ENCODE measurements around the gene EVA1B.

Gene EVA1B

DNA sequence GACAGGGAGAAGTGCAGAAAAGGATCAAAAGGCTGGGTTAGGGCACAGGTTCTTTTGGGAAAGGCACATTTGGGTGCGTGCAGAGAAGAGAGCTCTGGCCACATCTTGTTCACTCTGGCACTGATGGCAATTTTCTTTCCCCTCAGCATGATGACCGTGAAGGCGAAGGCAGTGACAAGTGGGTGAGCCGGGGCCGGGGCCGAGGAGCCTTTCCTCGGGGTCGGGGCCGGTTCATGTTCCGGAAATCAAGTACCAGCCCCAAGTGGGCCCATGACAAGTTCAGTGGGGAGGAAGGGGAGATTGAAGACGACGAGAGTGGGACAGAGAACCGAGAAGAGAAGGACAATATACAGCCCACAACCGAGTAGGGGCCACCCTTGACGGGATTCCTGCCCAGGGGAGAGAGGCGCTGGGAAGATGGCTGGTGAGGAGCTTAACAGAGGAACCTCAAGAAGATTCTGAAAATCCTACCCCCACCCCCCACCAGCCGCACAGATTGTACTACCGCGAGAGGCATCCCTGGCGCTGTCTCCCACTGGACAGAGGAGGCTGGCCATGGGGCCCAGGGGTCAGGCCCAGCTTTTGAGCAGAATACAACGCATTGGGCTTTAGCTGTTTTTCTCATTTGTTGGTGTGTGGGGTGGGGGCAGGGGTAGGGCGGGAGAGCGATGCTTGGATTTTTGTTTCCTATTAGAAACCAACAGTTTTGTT is 19.6 kb downstream of the EVA1B start:
- Histone ChIP-seq H3K4me2 (ENCODE audit: low read length) (no peak overlapping the region), H3K4me3 (ENCODE audit: low read length) (no peak overlapping the region), H3K36me3 (ENCODE audit: control insufficient read depth, low read length) (peaks cover 67% of the 10 kb centered on the region), H3K79me2 (ENCODE audit: control insufficient read depth, low read length) (0 out of 2 replicates have a peak, but pooled peaks cover 5% of the 10 kb centered on the region), H3K27ac (ENCODE audit: low read depth, low read length) (no peak overlapping the region), H3K4me1 (ENCODE audit: control insufficient read depth, low read length) (peaks cover 38% of the 10 kb centered on the region), H3F3A (ENCODE audit: control insufficient read depth, insufficient read depth) (peaks cover 35% of the 10 kb centered on the region), H4K20me1 (ENCODE audit: control insufficient read depth, insufficient read depth, low read depth, low read length) (no peaks in the 10 kb centered on the region), H3K27me3 (ENCODE audit: control insufficient read depth, low read length) (no peaks in the 10 kb centered on the region), H3K9me3 (ENCODE audit: control insufficient read depth, insufficient read depth, low read length) (no peaks in the 10 kb centered on the region), H3K9me2 (replicated peaks; ENCODE audit: control insufficient read depth, low read length) (no peaks in the 10 kb centered on the region)
- no peak for TF ChIP-seq EZH2phosphoT487 (IDR thresholded peaks at IDR 0.05; ENCODE audit: borderline replicate concordance, low read length)
- TF ChIP-seq CTCF (IDR thresholded peaks at IDR 0.05; ENCODE audit: low read depth, low read length, poor library complexity, severe bottlenecking) = no peak

DNA sequence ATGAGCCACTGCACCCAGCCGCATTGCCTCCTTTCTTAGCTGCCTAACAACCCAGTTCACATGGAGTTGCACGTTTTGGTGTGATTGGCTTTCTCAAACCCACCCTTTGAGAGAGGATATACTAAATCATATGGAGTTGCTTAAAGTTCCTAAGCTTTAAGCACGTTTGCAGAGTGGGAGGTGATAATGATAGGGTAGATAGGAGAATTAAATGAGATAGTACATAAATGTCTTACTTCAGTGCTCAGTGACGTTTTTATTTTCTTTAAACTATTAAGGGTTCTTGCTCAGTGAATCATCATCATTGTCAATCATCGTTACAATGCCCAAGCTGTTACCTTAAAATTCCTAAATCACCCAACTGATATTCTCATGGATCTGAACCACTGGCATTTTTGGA is 20.2 kb downstream of the EVA1B start:
- Histone ChIP-seq H3K27me3 (ENCODE audit: control insufficient read depth, low read length) (no peaks in the 10 kb centered on the region), H4K20me1 (ENCODE audit: control insufficient read depth, insufficient read depth, low read depth, low read length) (no peaks in the 10 kb centered on the region), H3K4me1 (ENCODE audit: control insufficient read depth, low read length) (peaks cover 38% of the 10 kb centered on the region), H3K9me2 (replicated peaks; ENCODE audit: control insufficient read depth, low read length) (no peaks in the 10 kb centered on the region), H3K36me3 (ENCODE audit: control insufficient read depth, low read length) (peaks cover 71% of the 10 kb centered on the region), H3K79me2 (ENCODE audit: control insufficient read depth, low read length) (0 out of 2 replicates have a peak, but pooled peaks cover 5% of the 10 kb centered on the region), H3K4me3 (ENCODE audit: low read length) (no peak overlapping the region), H3K4me2 (ENCODE audit: low read length) (no peak overlapping the region), H3K27ac (ENCODE audit: low read depth, low read length) (no peak overlapping the region), H3F3A (ENCODE audit: control insufficient read depth, insufficient read depth) (peaks cover 35% of the 10 kb centered on the region), H3K9me3 (ENCODE audit: control insufficient read depth, insufficient read depth, low read length) (no peaks in the 10 kb centered on the region)
- TF ChIP-seq EZH2phosphoT487 (IDR thresholded peaks at IDR 0.05; ENCODE audit: borderline replicate concordance, low read length) (no peak), CTCF (IDR thresholded peaks at IDR 0.05; ENCODE audit: low read depth, low read length, poor library complexity, severe bottlenecking) (no peak)

DNA sequence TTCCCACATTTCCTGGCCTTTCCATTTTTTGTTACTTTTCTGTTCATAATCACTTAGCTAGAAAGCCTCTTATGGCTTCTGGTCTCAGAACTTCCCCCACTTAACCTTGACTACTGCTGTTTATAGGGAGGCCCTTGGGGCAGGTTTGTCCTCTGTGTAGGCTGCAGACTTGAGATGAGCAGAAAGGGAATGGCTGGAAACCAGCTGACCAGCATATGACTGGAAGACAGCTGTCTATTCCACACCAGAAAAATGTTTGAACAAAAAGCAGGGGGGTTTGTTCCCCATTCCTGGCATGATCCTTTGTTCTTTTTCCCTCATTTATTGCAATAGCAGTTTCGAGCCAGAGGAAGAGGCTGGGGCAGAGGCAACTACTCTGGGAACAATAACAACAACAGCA is 22.2 kb downstream of the EVA1B start:
- peaks cover 81% of the 10 kb centered on the region for H3K36me3 ChIP-seq (ENCODE audit: control insufficient read depth, low read length)
- no peaks in the 10 kb centered on the region for H4K20me1 ChIP-seq (ENCODE audit: control insufficient read depth, insufficient read depth, low read depth, low read length)

More for the DNA sequence above, 22.2 kb downstream of the EVA1B start:
- Histone ChIP-seq H3K4me2 (ENCODE audit: low read length) (no peak overlapping the region), H3K9me3 (ENCODE audit: control insufficient read depth, insufficient read depth, low read length) (no peaks in the 10 kb centered on the region), H3K79me2 (ENCODE audit: control insufficient read depth, low read length) (0 out of 2 replicates have a peak, but pooled peaks cover 2% of the 10 kb centered on the region), H3K27me3 (ENCODE audit: control insufficient read depth, low read length) (no peaks in the 10 kb centered on the region), H3K9me2 (replicated peaks; ENCODE audit: control insufficient read depth, low read length) (no peaks in the 10 kb centered on the region), H3K27ac (ENCODE audit: low read depth, low read length) (no peak overlapping the region), H3K4me1 (ENCODE audit: control insufficient read depth, low read length) (peaks cover 25% of the 10 kb centered on the region), H3K4me3 (ENCODE audit: low read length) (no peak overlapping the region), H3F3A (ENCODE audit: control insufficient read depth, insufficient read depth) (peaks cover 39% of the 10 kb centered on the region)
- TF ChIP-seq CTCF (IDR thresholded peaks at IDR 0.05; ENCODE audit: low read depth, low read length, poor library complexity, severe bottlenecking) = no peak
- TF ChIP-seq EZH2phosphoT487 (IDR thresholded peaks at IDR 0.05; ENCODE audit: borderline replicate concordance, low read length) = no peak
